Fibroblast of lung (primary cell): ENCODE data around the gene SMIM5. TPM values are rescaled to one million over a fixed set of nuclear protein-coding genes. Genes with fewer than 3 reads are reported as not detected.

Experiments used
- DNase-seq, 2 donors: peaks; one replicate each; pipeline versions ENCODE4 v3.0.0 to v3.0.0-alpha.2; 2010; ENCODE audit warnings: low read depth in 2 of 2
- H2AFZ ChIP-seq: 2 replicates; pipeline ENCODE4 v1.5.1; 2012; ENCODE audit warnings: low read length, control low read depth, inconsistent platforms
- H3K27ac ChIP-seq: 2 replicates; pipeline ENCODE4 v1.5.1; 2011; ENCODE audit warnings: low read length, control low read depth; ENCODE audit not compliant: insufficient read depth
- H3K27me3 ChIP-seq: 2 replicates; pipeline ENCODE4 v1.5.1; 2011; ENCODE audit warnings: mild to moderate bottlenecking, low read length; ENCODE audit not compliant: control insufficient read depth, insufficient read depth
- H3K36me3 ChIP-seq: 2 replicates; pipeline ENCODE4 v1.5.1; 2011; ENCODE audit warnings: low read length; ENCODE audit not compliant: control insufficient read depth, insufficient read depth
- H3K4me1 ChIP-seq: 2 replicates; pipeline ENCODE4 v1.5.1; 2011; ENCODE audit warnings: low read length; ENCODE audit not compliant: control insufficient read depth, insufficient read depth; ENCODE audit errors: extremely low read depth
- H3K4me2 ChIP-seq: 2 replicates; pipeline ENCODE4 v1.5.1; 2011; ENCODE audit warnings: low read length, control low read depth; ENCODE audit not compliant: insufficient read depth; ENCODE audit errors: extremely low read depth
- H3K4me3 ChIP-seq, 4 experiments: fragments of 200-600 bp in 1 of 4; sonication (generic) in 1 of 4; replicated peaks in 1 of 4; 2 replicates each; pipeline ENCODE4 v1.5.1; 2011 to 2016; ENCODE audit warnings: low read length in 4 of 4, low read depth in 3 of 4, mild to moderate bottlenecking in 3 of 4, control low read depth in 2 of 4, inconsistent platforms in 1 of 4, mixed read lengths in 1 of 4; ENCODE audit not compliant: insufficient read depth in 1 of 4; ENCODE audit errors: control extremely low read depth in 1 of 4
- H3K79me2 ChIP-seq: 2 replicates; pipeline ENCODE4 v1.5.1; 2012; ENCODE audit warnings: mild to moderate bottlenecking, low read length, inconsistent platforms; ENCODE audit not compliant: control insufficient read depth, insufficient read depth
- H3K9ac ChIP-seq: 2 replicates; pipeline ENCODE4 v1.5.1; 2011; ENCODE audit warnings: mild to moderate bottlenecking, low read length, control low read depth; ENCODE audit not compliant: insufficient read depth
- H3K9me3 ChIP-seq: 2 replicates; pipeline ENCODE4 v1.5.1; 2012; ENCODE audit warnings: low read depth, low read length; ENCODE audit not compliant: control insufficient read depth, insufficient read depth
- H4K20me1 ChIP-seq: 2 replicates; pipeline ENCODE4 v1.5.1; 2011; ENCODE audit warnings: low read length; ENCODE audit not compliant: control insufficient read depth, insufficient read depth; ENCODE audit errors: extremely low read depth
- CTCF ChIP-seq, 2 donors: IDR thresholded peaks in 1 of 2; conservative IDR thresholded peaks in 1 of 2; 1 replicate in 1 of 2; 2 replicates in 1 of 2; pipeline ENCODE4 v1.5.1; 2011 to 2012; ENCODE audit warnings: low read length in 2 of 2, control low read depth in 1 of 2, inconsistent platforms in 1 of 2, low read depth in 1 of 2, mild to moderate bottlenecking in 1 of 2
- EZH2 ChIP-seq: IDR thresholded peaks from 2 replicates; pipeline ENCODE4 v1.5.1; 2012; ENCODE audit warnings: low read length, control low read depth, mild to moderate bottlenecking; ENCODE audit errors: missing control alignments
- polyA plus RNA-seq, 2 donors: library from polyadenylated mRNA; depleted of rRNA in 1 of 2; stranded (reverse) in 1 of 2; unstranded in 1 of 2; fragments of >200 nt; gene quantifications; 2 replicates each; pipeline ENCODE4 v1.2.1, GENCODE V29; 2011 to 2012; ENCODE audit warnings: missing spikeins in 1 of 2
- total RNA-seq: library from RNA; depleted of rRNA; stranded (reverse); fragments of >200 nt; gene quantifications from 2 replicates; pipeline ENCODE4 v1.2.1, GENCODE V29; 2014

SMIM5 gene
- total and polyA plus RNA-seq, 2 donors (not counting 1 experiment from before 2014, with no cell fraction given): 0.05 to 0.17 TPM

DNA sequence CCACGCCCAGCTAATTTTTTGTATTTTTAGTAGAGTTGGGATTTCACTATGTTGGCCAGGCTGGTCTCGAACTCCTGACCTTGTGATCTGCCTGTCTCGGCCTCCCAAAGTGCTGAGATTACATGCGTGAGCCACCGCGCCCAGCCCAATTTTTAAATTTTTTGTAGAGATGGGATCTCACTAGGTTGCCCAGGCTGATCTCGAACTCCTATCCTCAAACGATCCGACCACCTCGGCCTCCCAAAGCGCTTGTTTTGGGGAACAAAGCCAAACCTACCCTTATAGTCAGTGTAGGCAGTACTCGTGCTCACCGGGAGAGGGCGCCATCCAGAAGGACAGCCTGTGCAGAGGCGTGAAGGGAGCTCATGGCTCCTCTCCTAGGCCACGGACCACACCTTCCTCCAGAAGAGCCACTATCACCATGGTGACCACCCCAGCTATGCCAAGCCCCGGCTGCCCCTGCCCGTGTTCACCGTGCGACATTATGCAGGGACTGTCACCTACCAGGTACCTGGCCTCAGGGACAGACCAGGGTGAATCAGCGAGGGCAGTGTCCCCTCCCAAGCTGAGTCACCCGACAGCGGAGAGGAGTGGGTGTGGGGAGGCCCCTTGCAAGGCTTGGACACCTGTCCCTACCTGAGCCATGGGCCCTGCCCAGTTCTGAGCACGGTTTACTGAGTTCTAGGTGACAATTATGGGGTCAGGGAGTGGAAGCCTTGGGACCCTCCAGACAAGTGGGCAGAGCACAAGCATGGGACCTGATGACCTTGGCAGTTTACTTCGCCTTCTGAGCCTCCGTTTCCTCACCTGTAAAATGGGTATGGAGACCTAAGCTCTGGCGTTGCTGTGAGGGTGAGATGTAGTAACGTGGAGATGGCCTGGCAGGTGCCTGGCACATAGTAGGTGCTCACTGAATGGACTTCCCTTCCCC is 31.9 kb upstream of the SMIM5 start:
- peak; percentile 7 to 23 for DNase-seq
- H4K20me1 ChIP-seq: no peaks in the 10 kb centered on the region

DNA sequence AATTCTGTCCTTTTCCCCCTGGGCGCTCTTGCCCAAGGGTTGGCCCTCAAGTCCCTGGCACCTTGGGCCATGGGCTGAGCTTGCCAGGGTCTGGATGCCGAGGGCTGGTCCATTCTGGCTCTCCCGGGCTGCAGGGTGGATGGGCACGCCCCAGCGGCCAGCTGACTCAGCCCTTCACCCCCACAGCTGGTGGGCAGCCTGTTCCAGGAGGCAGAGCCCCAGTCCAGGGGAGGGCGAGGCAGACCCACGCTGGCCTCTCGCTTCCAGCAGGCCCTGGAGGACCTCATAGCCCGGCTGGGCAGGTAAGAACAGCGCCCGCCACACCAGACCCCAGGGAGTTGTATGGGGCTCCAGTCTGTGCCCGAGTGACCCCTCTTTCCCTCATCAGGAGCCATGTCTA is 30.6 kb upstream of the SMIM5 start:
- DNase-seq: no peak
- H3K36me3 ChIP-seq: no peaks in the 10 kb centered on the region
- H3K4me3 ChIP-seq: no peak overlapping the region
- no peaks in the 10 kb centered on the region for H3K27me3 ChIP-seq
- no peaks in the 10 kb centered on the region for H4K20me1 ChIP-seq
- no peaks in the 10 kb centered on the region for H3K4me1 ChIP-seq
- no peak overlapping the region for H3K4me2 ChIP-seq
- H2AFZ ChIP-seq: no peak overlapping the region
- no peak overlapping the region for H3K27ac ChIP-seq
- TF ChIP-seq CTCF (conservative IDR thresholded peaks at IDR 0.05 in 1 of 2, IDR thresholded peaks at IDR 0.05 in 1 of 2; ENCODE audit: low read depth in 1 of 2, low read length in 2 of 2): no peak
- TF ChIP-seq EZH2: no peak
- H3K79me2 ChIP-seq: no peaks in the 10 kb centered on the region
- no peaks in the 10 kb centered on the region for H3K9me3 ChIP-seq
- no peak overlapping the region for H3K9ac ChIP-seq

More for the DNA sequence above, 31.9 kb upstream of the SMIM5 start:
- H3K9me3 ChIP-seq: no peaks in the 10 kb centered on the region
- H3K79me2 ChIP-seq: no peaks in the 10 kb centered on the region
- no peaks in the 10 kb centered on the region for H3K4me1 ChIP-seq
- H3K36me3 ChIP-seq: no peaks in the 10 kb centered on the region
- no peak overlapping the region for H2AFZ ChIP-seq
- no peak overlapping the region for H3K9ac ChIP-seq
- H3K27me3 ChIP-seq: no peaks in the 10 kb centered on the region
- H3K4me2 ChIP-seq: no peak overlapping the region
- peak; percentile 48 to 78 for TF ChIP-seq CTCF (conservative IDR thresholded peaks at IDR 0.05 in 1 of 2, IDR thresholded peaks at IDR 0.05 in 1 of 2; ENCODE audit: low read depth in 1 of 2, low read length in 2 of 2)
- TF ChIP-seq EZH2: no peak
- H3K27ac ChIP-seq: no peak overlapping the region
- no peak overlapping the region for H3K4me3 ChIP-seq

DNA sequence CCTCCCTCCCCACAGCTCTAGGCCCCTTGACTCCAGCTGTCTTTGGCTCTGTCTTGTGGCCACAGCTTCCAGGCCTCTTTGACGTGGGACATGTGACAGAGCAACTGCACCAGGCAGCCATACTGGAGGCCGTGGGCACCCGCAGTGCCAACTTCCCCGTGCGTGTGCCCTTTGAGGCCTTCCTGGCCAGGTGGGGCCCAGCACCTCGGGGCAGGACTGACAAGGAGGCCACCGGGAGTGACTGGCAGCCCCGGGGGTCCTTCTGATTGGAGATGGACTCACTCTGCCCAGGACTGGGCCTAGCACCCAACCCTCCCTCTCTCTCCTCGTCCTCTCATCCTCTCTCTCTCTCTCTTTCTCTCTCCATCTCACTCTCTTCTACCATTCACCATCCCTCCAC is 30.1 kb upstream of the SMIM5 start:
- H2AFZ ChIP-seq: no peak overlapping the region
- no peak overlapping the region for H3K27ac ChIP-seq
- H3K4me2 ChIP-seq: no peak overlapping the region
- no peak overlapping the region for H3K9ac ChIP-seq
- H4K20me1 ChIP-seq: no peaks in the 10 kb centered on the region
- no peak for DNase-seq
- H3K4me3 ChIP-seq: no peak overlapping the region
- no peaks in the 10 kb centered on the region for H3K36me3 ChIP-seq
- H3K4me1 ChIP-seq: no peaks in the 10 kb centered on the region
- no peaks in the 10 kb centered on the region for H3K9me3 ChIP-seq
- H3K27me3 ChIP-seq: no peaks in the 10 kb centered on the region
- TF ChIP-seq CTCF (conservative IDR thresholded peaks at IDR 0.05 in 1 of 2, IDR thresholded peaks at IDR 0.05 in 1 of 2; ENCODE audit: low read depth in 1 of 2, low read length in 2 of 2) (no peak), EZH2 (no peak)
- H3K79me2 ChIP-seq: no peaks in the 10 kb centered on the region
